Measurements from ENCODE around the gene PKMYT1.
A peak's percentile ranks its signal among the peaks of the same experiment; 100 is the strongest.

The PKMYT1 gene

GRCh38 chr16:3017794-3018506 is 37.7 kb upstream of the PKMYT1 start, which contains the start of gene CLDN6:
Gene CLDN6, minus strand, starts transcription at chr16:3018183. Its CDS starts 2,162 bp downstream, at chr16:3016021.
- DNase-seq (ENCODE audit: low spot score) = peak; percentile 53

- DNase-seq (ENCODE audit: low spot score) = no peak
These were observed 37.1 kb upstream of the PKMYT1 start for GRCh38 chr16:3017344-3017743.

- DNase-seq (ENCODE audit: low spot score) = no peak
These were observed 35.7 kb upstream of the PKMYT1 start for GRCh38 chr16:3015865-3016521.

- DNase-seq (ENCODE audit: low spot score) = no peak
These were observed 34.7 kb upstream of the PKMYT1 start for GRCh38 chr16:3014971-3015370.

GRCh38 chr16:3013998-3014690 is 33.9 kb upstream of the PKMYT1 start:
- DNase-seq (ENCODE audit: low spot score) = no peak

- no peak for DNase-seq (ENCODE audit: low spot score)
These were observed 33.3 kb upstream of the PKMYT1 start for GRCh38 chr16:3013491-3013951.

- DNase-seq (ENCODE audit: low spot score) = no peak
These were observed 32.7 kb upstream of the PKMYT1 start, which contains the start of gene CLDN9 for GRCh38 chr16:3012828-3013420. Gene CLDN9, plus strand, starts transcription at chr16:3012923. Its CDS starts 440 bp downstream, at chr16:3013363.

GRCh38 chr16:3012246-3012645 is 32.0 kb upstream of the PKMYT1 start:
- DNase-seq (ENCODE audit: low spot score) = no peak

- no peak for DNase-seq (ENCODE audit: low spot score)
These were observed 30.3 kb upstream of the PKMYT1 start for GRCh38 chr16:3010510-3010909.

GRCh38 chr16:3009568-3010390 is 29.5 kb upstream of the PKMYT1 start:
- DNase-seq (ENCODE audit: low spot score) = no peak

- DNase-seq (ENCODE audit: low spot score) = no peak
These were observed 28.4 kb upstream of the PKMYT1 start for GRCh38 chr16:3008690-3009037.

GRCh38 chr16:3007957-3008689 is 27.9 kb upstream of the PKMYT1 start:
- DNase-seq (ENCODE audit: low spot score) = no peak

- no peak for DNase-seq (ENCODE audit: low spot score)
These were observed 27.1 kb upstream of the PKMYT1 start for GRCh38 chr16:3007059-3007956.

- DNase-seq (ENCODE audit: low spot score) = no peak
These were observed 24.6 kb upstream of the PKMYT1 start for GRCh38 chr16:3004781-3005284.

GRCh38 chr16:3004319-3004718 is 24.1 kb upstream of the PKMYT1 start:
- no peak for DNase-seq (ENCODE audit: low spot score)

- peak; percentile 99 for DNase-seq (ENCODE audit: low spot score)
These were observed 23.5 kb upstream of the PKMYT1 start for GRCh38 chr16:3003582-3004270.

GRCh38 chr16:3001316-3001715 is 21.1 kb upstream of the PKMYT1 start:
- DNase-seq (ENCODE audit: low spot score) = no peak

- no peak for DNase-seq (ENCODE audit: low spot score)
These were observed 20.3 kb upstream of the PKMYT1 start for GRCh38 chr16:3000540-3000939.

- DNase-seq (ENCODE audit: low spot score) = no peak
These were observed 19.7 kb upstream of the PKMYT1 start for GRCh38 chr16:2999929-3000328.
